ENCODE measurements around the gene PUS7L.
"Not testable (repeated sequence)": the region's sequence is repeated elsewhere in the genome, so short reads cannot be mapped to it uniquely, and the experiment has no call there.

PUS7L gene

GRCh38 chr12:43696154-43696553 is 62.4 kb downstream of the PUS7L start:
- Mint-ChIP-seq H3K4me3 (no peak overlapping the region), H3K4me1 (peaks cover 11% of the 10 kb centered on the region), H3K27me3 (ENCODE audit: low read depth, poor library complexity) (peaks cover 3% of the 10 kb centered on the region), H3K36me3 (ENCODE audit: low read depth) (no peaks in the 10 kb centered on the region), H3K27ac (no peak overlapping the region), H3K9me3 (no peaks in the 10 kb centered on the region)
- DNase-seq: no peak
- TF ChIP-seq CTCF (IDR thresholded peaks at IDR 0.05): no peak

GRCh38 chr12:43694879-43695278 is 63.7 kb downstream of the PUS7L start:
- H3K36me3 Mint-ChIP-seq (ENCODE audit: low read depth): no peaks in the 10 kb centered on the region
- no peak overlapping the region for H3K4me3 Mint-ChIP-seq
- no peak for DNase-seq
- H3K4me1 Mint-ChIP-seq: peaks cover 11% of the 10 kb centered on the region
- TF ChIP-seq CTCF (IDR thresholded peaks at IDR 0.05): no peak
- H3K27me3 Mint-ChIP-seq (ENCODE audit: low read depth, poor library complexity): peaks cover 3% of the 10 kb centered on the region
- no peaks in the 10 kb centered on the region for H3K9me3 Mint-ChIP-seq
- H3K27ac Mint-ChIP-seq: no peak overlapping the region

- Mint-ChIP-seq H3K9me3 (peaks cover 10% of the 10 kb centered on the region), H3K27ac (peak overlapping the region; percentile 19), H3K4me1 (peaks cover 11% of the 10 kb centered on the region), H3K4me3 (no peak overlapping the region), H3K27me3 (ENCODE audit: low read depth, poor library complexity) (peaks cover 2% of the 10 kb centered on the region), H3K36me3 (ENCODE audit: low read depth) (no peaks in the 10 kb centered on the region)
- no peak for DNase-seq
- no peak for TF ChIP-seq CTCF (IDR thresholded peaks at IDR 0.05)
These were observed 66.5 kb downstream of the PUS7L start for GRCh38 chr12:43692064-43692463.

DNA sequence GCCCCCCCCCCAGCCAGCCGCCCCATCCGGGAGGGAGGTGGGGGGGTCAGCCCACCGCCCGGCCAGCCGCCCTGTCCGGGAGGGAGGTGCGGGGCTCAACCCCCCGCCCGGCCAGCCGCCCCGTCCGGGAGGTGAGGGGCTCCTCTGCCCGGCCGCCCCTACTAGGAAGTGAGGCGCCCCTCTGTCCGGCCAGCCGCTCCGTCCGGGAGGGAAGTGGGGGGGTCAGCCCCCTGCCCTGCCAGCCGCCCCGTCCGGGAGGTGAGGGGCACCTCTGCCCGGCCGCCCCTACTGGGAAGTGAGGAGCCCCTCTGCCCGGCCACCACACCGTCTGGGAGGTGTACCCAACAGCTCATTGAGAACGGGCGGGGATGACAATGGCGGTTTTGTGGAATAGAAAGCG is 73.1 kb downstream of the PUS7L start:
- peaks cover 27% of the 10 kb centered on the region for H3K9me3 Mint-ChIP-seq
- H3K27me3 Mint-ChIP-seq (ENCODE audit: low read depth, poor library complexity): not testable (repeated sequence)

DNA sequence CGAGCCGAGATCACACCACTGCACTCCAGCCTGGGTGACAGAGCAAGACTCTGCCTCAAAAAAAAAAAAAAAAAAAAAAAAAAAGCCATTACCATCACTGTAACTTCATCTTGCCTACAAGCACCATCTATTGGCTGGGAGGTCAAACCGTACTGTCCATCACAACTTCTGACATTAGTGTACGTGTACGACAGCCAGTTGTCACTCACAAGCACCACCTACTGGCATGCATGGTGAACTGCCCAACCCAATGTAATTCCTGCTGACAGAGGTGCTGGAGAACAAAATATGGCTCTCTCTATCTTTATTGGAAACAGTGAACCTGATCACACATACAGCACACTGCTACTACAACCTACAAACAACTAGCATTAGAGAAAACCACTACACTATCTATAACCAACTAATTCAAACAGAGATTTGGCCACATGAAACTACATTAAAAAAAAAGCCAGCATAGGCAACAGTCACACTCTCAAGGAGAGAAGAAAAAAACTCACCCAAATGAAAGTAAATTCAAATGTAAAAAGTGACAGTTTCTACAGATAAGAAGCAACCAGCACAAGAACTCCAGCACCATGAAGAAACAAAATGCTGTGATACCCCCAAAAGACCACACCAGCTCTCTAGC is 82.3 kb downstream of the PUS7L start:
- peak; percentile 26 for TF ChIP-seq CTCF (IDR thresholded peaks at IDR 0.05)
- Mint-ChIP-seq H3K9me3 (peaks cover 21% of the 10 kb centered on the region), H3K4me1 (no peaks in the 10 kb centered on the region), H3K27me3 (ENCODE audit: low read depth, poor library complexity) (peaks cover 3% of the 10 kb centered on the region), H3K27ac (no peak overlapping the region), H3K4me3 (no peak overlapping the region), H3K36me3 (ENCODE audit: low read depth) (no peaks in the 10 kb centered on the region)
- DNase-seq: no peak

More for the DNA sequence above, 73.1 kb downstream of the PUS7L start:
- H3K4me1 Mint-ChIP-seq; H3K27ac Mint-ChIP-seq; DNase-seq; H3K4me3 Mint-ChIP-seq; H3K36me3 Mint-ChIP-seq (ENCODE audit: low read depth): not testable (repeated sequence)

DNA sequence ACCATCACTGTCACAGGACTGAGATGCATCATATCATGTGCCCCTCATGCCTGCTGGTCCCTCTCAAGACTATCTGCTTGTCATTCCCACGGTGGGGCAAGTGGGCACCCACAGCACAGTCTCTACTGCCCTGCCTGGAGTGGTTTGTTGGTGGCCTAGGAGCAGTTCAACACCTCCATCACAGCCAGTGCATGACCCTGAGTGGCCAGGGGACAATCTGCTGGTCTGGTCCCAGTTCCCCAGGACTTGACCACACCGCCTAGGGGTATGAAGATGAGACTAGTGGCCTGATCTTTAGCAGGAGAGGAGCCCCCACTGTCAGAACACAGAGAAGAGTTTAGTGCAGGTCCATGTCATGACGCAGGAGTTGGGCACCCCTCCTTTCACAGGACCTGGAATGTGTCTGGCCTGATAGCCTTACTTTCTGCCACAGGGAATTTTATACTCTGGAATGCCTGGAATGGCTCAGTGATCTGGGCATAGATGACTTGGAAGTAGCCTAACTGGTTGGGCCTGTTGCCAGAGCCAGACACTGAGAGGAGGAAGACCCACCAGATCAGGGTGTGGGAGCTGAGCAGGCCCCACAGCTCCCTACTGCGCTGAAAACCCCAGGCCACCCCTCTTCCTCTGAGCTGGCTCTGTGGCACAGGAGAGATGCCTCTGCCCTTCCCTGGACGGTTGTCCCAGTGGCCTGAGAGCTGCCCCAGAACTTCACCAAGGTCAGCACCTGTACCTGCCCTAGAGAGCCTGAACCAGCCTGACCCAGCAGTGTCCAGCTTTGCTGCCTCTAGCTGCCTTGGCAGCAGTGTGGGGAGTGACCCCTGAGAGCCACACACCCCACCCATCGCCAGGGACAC is 83.3 kb downstream of the PUS7L start:
- no peak for DNase-seq
- H3K36me3 Mint-ChIP-seq (ENCODE audit: low read depth): no peaks in the 10 kb centered on the region
- H3K27ac Mint-ChIP-seq: no peak overlapping the region
- no peak for TF ChIP-seq CTCF (IDR thresholded peaks at IDR 0.05)
- peaks cover 21% of the 10 kb centered on the region for H3K9me3 Mint-ChIP-seq
- peaks cover 8% of the 10 kb centered on the region for H3K27me3 Mint-ChIP-seq (ENCODE audit: low read depth, poor library complexity)
- H3K4me1 Mint-ChIP-seq: no peaks in the 10 kb centered on the region
- H3K4me3 Mint-ChIP-seq: no peak overlapping the region

Data from nephron progenitor cell (in vitro differentiated cells).